ENCODE measurements around the gene LIN52.

- TF ChIP-seq CTCF (IDR thresholded peaks at IDR 0.05; ENCODE audit: low read length) (no peak), EZH2 (optimal IDR thresholded peaks at IDR 0.05; ENCODE audit: low read depth, low read length) (no peak)
These were observed 134.8 kb downstream of the LIN52 start for GRCh38 chr14:74219277-74220205.

Measured in MM.1S (cell line).